K562 (cell line): Measurements from ENCODE around the gene RTL10. TPM values are rescaled to one million over a fixed set of nuclear protein-coding genes. Genes with fewer than 3 reads are reported as not detected.

Source experiments
- ATAC-seq: fragments of 200-7000 bp; cut with Tn5 transposase; 3 replicates; pipeline ENCODE4 v1.9.1; 2020; ENCODE audit warnings: moderate library complexity
- BruUV-seq: library from RNA; stranded (reverse); fragments of 400-500 nt; replicated peaks from 2 replicates; lab custom pipeline; 2021; lab: Mats Ljungman, UMichigan
- CTCF ChIA-PET: fragments of 300-600 bp; formaldehyde crosslinking; extraction: SDS; loops from one replicate; lab custom pipeline; 2021; ENCODE audit warnings: low intra/inter-chr PET ratio; lab: Yijun Ruan, JAX
- POLR2A ChIA-PET: fragments of 300-600, 350-650 bp; sonication (Branson Sonifier 250); formaldehyde crosslinking; extraction: SDS; loops from one replicate; lab custom pipeline; 2021; ENCODE audit warnings: antibody characterized with exemption, inconsistent platforms; lab: Yijun Ruan, JAX
- DNase-seq, 4 experiments: peaks; one replicate each; pipeline versions ENCODE4 v3.0.0 to v3.0.0-alpha.2; 2011 to 2018; ENCODE audit warnings: low spot score in 3 of 4, mixed read lengths in 3 of 4; ENCODE audit errors: extremely low read depth in 1 of 4
- FAIRE-seq: peaks from 2 replicates; lab custom pipeline; 2011; peaks lifted over from hg19 to GRCh38; lab: Jason Lieb, UNC
- H2AFZ ChIP-seq: 2 replicates; pipeline ENCODE4 v1.6.0; 2011; ENCODE audit warnings: low read depth, low read length, control low read depth, inconsistent platforms
- H3K27ac ChIP-seq: fragments of 200-600 bp; 3 replicates; pipeline ENCODE4 v1.8.0; 2011; ENCODE audit warnings: low read depth, mild to moderate bottlenecking, control low read depth, inconsistent platforms, low read length, moderate library complexity, mixed read lengths; ENCODE audit errors: extremely low read depth
- H3K27me3 ChIP-seq, 2 experiments: fragments of 300-600 bp in 1 of 2; 2 replicates in 1 of 2; 3 replicates in 1 of 2; pipeline versions ENCODE4 v1.6.0 to v1.8.0; 2011; ENCODE audit warnings: inconsistent platforms in 2 of 2, low read length in 2 of 2, mild to moderate bottlenecking in 1 of 2, mixed read lengths in 1 of 2, moderate library complexity in 1 of 2; ENCODE audit not compliant: control insufficient read depth in 2 of 2, insufficient read depth in 2 of 2
- H3K36me3 ChIP-seq: fragments of 300-600 bp; 3 replicates; pipeline ENCODE4 v1.8.0; 2011; ENCODE audit warnings: mild to moderate bottlenecking, low read length, inconsistent platforms; ENCODE audit not compliant: control insufficient read depth, insufficient read depth
- H3K4me1 ChIP-seq, 2 experiments: fragments of 200-600 bp in 1 of 2; replicated peaks in 1 of 2; 2 replicates in 1 of 2; 3 replicates in 1 of 2; pipeline versions ENCODE4 v1.5.1 to v1.8.0; 2011; ENCODE audit warnings: inconsistent platforms in 2 of 2, low read length in 2 of 2, mild to moderate bottlenecking in 1 of 2, mixed read lengths in 1 of 2, moderate library complexity in 1 of 2; ENCODE audit not compliant: control insufficient read depth in 2 of 2, insufficient read depth in 2 of 2
- H3K4me2 ChIP-seq: 2 replicates; pipeline ENCODE4 v1.6.1; 2011; ENCODE audit warnings: low read length, control low read depth, inconsistent platforms, mixed read lengths; ENCODE audit not compliant: insufficient read depth
- H3K4me3 ChIP-seq: fragments of 200-600 bp; sonication (generic), shearing (Covaris generic); 2 replicates; pipeline ENCODE4 v1.5.1; 2016; ENCODE audit warnings: control low read depth, inconsistent platforms
- H3K79me2 ChIP-seq: fragments of 200-600 bp; 3 replicates; pipeline ENCODE4 v1.8.0; 2011; ENCODE audit warnings: low read length, inconsistent platforms; ENCODE audit not compliant: control insufficient read depth, insufficient read depth
- H3K9ac ChIP-seq, 2 experiments: 2 replicates each; pipeline versions ENCODE4 v1.6.0 to v1.6.1; 2011; ENCODE audit warnings: low read depth in 2 of 2, low read length in 2 of 2, control low read depth in 1 of 2, inconsistent platforms in 1 of 2, mild to moderate bottlenecking in 1 of 2, mixed read lengths in 1 of 2; ENCODE audit not compliant: insufficient read depth in 1 of 2
- H3K9me1 ChIP-seq: one replicate; pipeline ENCODE4 v1.6.0; 2011; ENCODE audit warnings: inconsistent platforms, mild to moderate bottlenecking, low read length, moderate library complexity; ENCODE audit not compliant: control insufficient read depth, insufficient read depth
- H3K9me3 ChIP-seq: replicated peaks from 2 replicates; pipeline ENCODE4 v1.5.1; 2011; ENCODE audit warnings: low read depth, low read length, inconsistent platforms; ENCODE audit not compliant: control insufficient read depth, insufficient read depth
- H4K20me1 ChIP-seq: replicated peaks from 2 replicates; pipeline ENCODE4 v1.6.1; 2011; ENCODE audit warnings: low read length, inconsistent platforms, mixed read lengths; ENCODE audit not compliant: control insufficient read depth, insufficient read depth
- NFXL1 ChIP-seq: fragments of 450-650 bp; formaldehyde crosslinking; IDR thresholded peaks from 2 replicates; pipeline ENCODE4 v1.4.0; 2021; ENCODE audit warnings: mild to moderate bottlenecking
- NR0B1 ChIP-seq: fragments of 450-650 bp; IDR thresholded peaks from one replicate; pipeline ENCODE4 v1.6.1; 2018; ENCODE audit warnings: mild to moderate bottlenecking, moderate library complexity; ENCODE audit not compliant: partially characterized antibody
- PHB ChIP-seq: fragments of 250-450 bp; sonication (Bioruptor Pico); IDR thresholded peaks from 2 replicates; pipeline ENCODE4 v1.5.0; 2021
- POLR2G ChIP-seq: fragments of 200-400 bp; formaldehyde crosslinking; IDR thresholded peaks from 2 replicates; pipeline ENCODE4 v1.6.1; 2017; ENCODE audit warnings: low read depth, mild to moderate bottlenecking, antibody characterized with exemption, low read length, moderate library complexity
- SETDB1 ChIP-seq: IDR thresholded peaks from one replicate; pipeline ENCODE4 v1.6.1; 2012; ENCODE audit warnings: low read length, control low read depth, inconsistent platforms
- SMAD4 ChIP-seq: fragments of 250-450 bp; sonication (Bioruptor Pico); conservative IDR thresholded peaks from 2 replicates; pipeline ENCODE4 v1.8.0; 2021; ENCODE audit warnings: inconsistent platforms, mild to moderate bottlenecking, moderate library complexity
- SPI1 ChIP-seq: IDR thresholded peaks from 2 replicates; pipeline ENCODE4 v1.6.1; 2011; ENCODE audit warnings: low read depth, low read length, control low read depth, borderline replicate concordance
- TBL1XR1 ChIP-seq, 2 experiments: IDR thresholded peaks; 2 replicates each; pipeline ENCODE4 v1.6.1; 2012; ENCODE audit warnings: improper control_type of control experiment in 2 of 2, low read length in 2 of 2, mild to moderate bottlenecking in 1 of 2
- THAP12 ChIP-seq: fragments of 250-450 bp; sonication (Bioruptor Pico); IDR thresholded peaks from 2 replicates; pipeline ENCODE4 v1.9.0; 2021; ENCODE audit warnings: mild to moderate bottlenecking, inconsistent platforms
- ZEB2 ChIP-seq: fragments of 450-650 bp; IDR thresholded peaks from 2 replicates; pipeline ENCODE4 v1.6.1; 2016
- ZNF699 ChIP-seq: fragments of 250-450 bp; sonication (Bioruptor Pico); IDR thresholded peaks from 2 replicates; pipeline ENCODE4 v1.8.0; 2021; ENCODE audit warnings: mild to moderate bottlenecking, moderate library complexity; ENCODE audit not compliant: insufficient replicate concordance
- ZNF764 ChIP-seq: fragments of 250-450 bp; sonication (Bioruptor Pico); IDR thresholded peaks from 2 replicates; pipeline ENCODE4 v1.4.0; 2020; ENCODE audit warnings: low read depth, mild to moderate bottlenecking, moderate library complexity
- ZNF780A ChIP-seq: fragments of 250-450 bp; sonication (Bioruptor Pico); IDR thresholded peaks from 2 replicates; pipeline ENCODE4 v1.5.0; 2021; ENCODE audit warnings: mild to moderate bottlenecking
- WGBS: fragments of 100-300 bp; shearing (Covaris generic); methylation state at CpG from one replicate; pipeline ENCODE4 v1.1.6; 2016; ENCODE audit warnings: low coverage, mixed read lengths; ENCODE audit not compliant: insufficient coverage; ENCODE audit errors: missing lambda C conversion rate; 5-methylcytosine and 5-hydroxymethylcytosine counted together
- in situ Hi-C: fragments of 300-500 bp; cut with MboI; formaldehyde crosslinking; loops from 4 replicates; pipeline ENCODE4 v1.15.0; 2018; ENCODE audit warnings: inconsistent platforms, mixed read lengths
- intact Hi-C: fragments of 100-400 bp; cut with micrococcal nuclease; formaldehyde crosslinking; loops from 2 replicates; pipeline ENCODE4 v1.14.2; 2022
- polyA plus RNA-seq, 8 experiments: library from polyadenylated mRNA; depleted of rRNA in 4 of 8; stranded (reverse) in 5 of 8; unstranded in 3 of 8; fragments of >200 nt; fragmentation: Nextera tagmentation in 2 of 8; fragmentation: Illumina TruSeq in 1 of 8; extraction: Ambion mirVana in 2 of 8; extraction: Trizol in 1 of 8; gene quantifications; 2 replicates each; pipeline versions ENCODE4 v1.2.1 to v1.2.3, GENCODE V29; 2011 to 2014; ENCODE audit warnings: inconsistent platforms in 1 of 8, missing spikeins in 1 of 8
- total RNA-seq, 7 experiments: library from RNA; depleted of rRNA in 6 of 7; stranded (reverse); fragments of >200 nt in 6 of 7; fragmentation: Illumina TruSeq in 2 of 7; extraction: Trizol in 2 of 7; gene quantifications; 2 replicates each; pipeline versions ENCODE4 v1.2.1 to v1.2.3, GENCODE V29; 2011 to 2021; ENCODE audit warnings: low replicate concordance in 1 of 7

The RTL10 gene
- total and polyA plus RNA-seq, 9 of the 15 experiments (the other 6 are each of a cell fraction or from before 2014, with no cell fraction given) = 19.8 to 75.5 (median 32.5) TPM

- no TSS peak for BruUV-seq
- H3K27ac ChIP-seq = no peak overlapping the region
- H3K79me2 ChIP-seq = no peaks in the 10 kb centered on the region
- no peak for TF ChIP-seq SPI1
- TF ChIP-seq NR0B1 = no peak
- TF ChIP-seq TBL1XR1 (IDR thresholded peaks at IDR 0.05; ENCODE audit: low read length in 2 of 2) = 0 out of 4 replicates have a peak, but pooled peaks of 1 of the 2 experiments have one; percentile 22
- TF ChIP-seq SMAD4 (CRISPR knock-in tag) = no peak
- TF ChIP-seq PHB (CRISPR knock-in tag) = 0 out of 2 replicates have a peak, but pooled peaks have one; percentile 26
- peak; percentile 41; the same call in 1 of the 2 replicates for TF ChIP-seq POLR2G
- TF ChIP-seq THAP12 (CRISPR knock-in tag) = peak; percentile 79; the same call in 1 of the 2 replicates
- TF ChIP-seq ZNF699 (CRISPR knock-in tag) = peak; percentile 14
- no peak for TF ChIP-seq NFXL1 (CRISPR knock-in tag)
- TF ChIP-seq SETDB1 = peak; percentile 9
- no peak for TF ChIP-seq ZEB2
- no peak for TF ChIP-seq ZNF780A (CRISPR knock-in tag)
- 0 out of 2 replicates have a peak, but pooled peaks have one; percentile 9 for TF ChIP-seq ZNF764
- H3K9me1 ChIP-seq = peaks cover 12% of the 10 kb centered on the region
- intact Hi-C loops (loop anchor here (5.0 kb wide), 2 partner anchors 136 to 161 kb away; no protein-coding TSS in a partner anchor), in situ Hi-C loops (no loop called here)
- CTCF ChIA-PET = no interaction called here
- H2AFZ ChIP-seq = no peak overlapping the region
- no peaks in the 10 kb centered on the region for H3K9me3 ChIP-seq
- POLR2A ChIA-PET = interaction anchor here (0.7 to 11.1 kb wide), 4 partner anchors 8 to 912 kb away, joined by 3 to 141 read pairs (median 4); no protein-coding TSS in a partner anchor
- FAIRE-seq (no peak), DNase-seq (no peak), ATAC-seq (no peak)
- H3K9ac ChIP-seq = peak overlapping the region in 1 of 2 experiments; percentile 36; a peak in 2 of 4 replicates
- H3K4me2 ChIP-seq = no peak overlapping the region
- H3K36me3 ChIP-seq = peaks cover 19% of the 10 kb centered on the region; the same call in 1 of the 3 replicates
- peaks cover 36% of the 10 kb centered on the region for H4K20me1 ChIP-seq
- no peak overlapping the region for H3K4me3 ChIP-seq
- peaks cover 24 to 70% of the 10 kb centered on the region in 2 experiments for H3K4me1 ChIP-seq
- H3K27me3 ChIP-seq = no peaks in the 10 kb centered on the region
- WGBS = 85% methylated on average over 15 of the region's 15 CpGs
Observed at GRCh38 chr22:19893363-19893762, 38.7 kb upstream of the RTL10 start.
